ENCODE results near the gene ZDHHC8.

Gene ZDHHC8, protein sequence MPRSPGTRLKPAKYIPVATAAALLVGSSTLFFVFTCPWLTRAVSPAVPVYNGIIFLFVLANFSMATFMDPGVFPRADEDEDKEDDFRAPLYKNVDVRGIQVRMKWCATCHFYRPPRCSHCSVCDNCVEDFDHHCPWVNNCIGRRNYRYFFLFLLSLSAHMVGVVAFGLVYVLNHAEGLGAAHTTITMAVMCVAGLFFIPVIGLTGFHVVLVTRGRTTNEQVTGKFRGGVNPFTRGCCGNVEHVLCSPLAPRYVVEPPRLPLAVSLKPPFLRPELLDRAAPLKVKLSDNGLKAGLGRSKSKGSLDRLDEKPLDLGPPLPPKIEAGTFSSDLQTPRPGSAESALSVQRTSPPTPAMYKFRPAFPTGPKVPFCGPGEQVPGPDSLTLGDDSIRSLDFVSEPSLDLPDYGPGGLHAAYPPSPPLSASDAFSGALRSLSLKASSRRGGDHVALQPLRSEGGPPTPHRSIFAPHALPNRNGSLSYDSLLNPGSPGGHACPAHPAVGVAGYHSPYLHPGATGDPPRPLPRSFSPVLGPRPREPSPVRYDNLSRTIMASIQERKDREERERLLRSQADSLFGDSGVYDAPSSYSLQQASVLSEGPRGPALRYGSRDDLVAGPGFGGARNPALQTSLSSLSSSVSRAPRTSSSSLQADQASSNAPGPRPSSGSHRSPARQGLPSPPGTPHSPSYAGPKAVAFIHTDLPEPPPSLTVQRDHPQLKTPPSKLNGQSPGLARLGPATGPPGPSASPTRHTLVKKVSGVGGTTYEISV

DNA sequence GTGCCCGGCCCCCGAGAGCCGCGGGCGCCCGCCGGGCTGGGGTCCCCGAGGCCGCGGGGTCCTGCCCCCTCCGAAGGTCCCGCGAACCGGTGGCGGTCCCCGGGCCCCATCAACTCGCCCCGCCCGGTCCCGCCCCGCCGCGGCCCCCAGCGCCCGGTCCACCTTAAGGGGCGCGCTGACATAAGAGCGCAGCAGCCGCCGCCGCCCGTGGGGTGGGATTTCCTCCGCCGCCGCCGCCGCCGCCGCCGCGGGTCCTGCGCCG, at the start of gene ZDHHC8:
ZDHHC8 (plus strand) TSS at position 208 of the 262 bp plus-strand sequence. CDS start 144 bp downstream, outside the sequence.
- Histone ChIP-seq H3K36me3 (ENCODE audit: control insufficient read depth, insufficient read depth, low read length) (no peaks in the 10 kb centered on the region), H3K4me1 (ENCODE audit: control insufficient read depth, insufficient read depth, low read length) (peaks cover 24% of the 10 kb centered on the region)

DNA sequence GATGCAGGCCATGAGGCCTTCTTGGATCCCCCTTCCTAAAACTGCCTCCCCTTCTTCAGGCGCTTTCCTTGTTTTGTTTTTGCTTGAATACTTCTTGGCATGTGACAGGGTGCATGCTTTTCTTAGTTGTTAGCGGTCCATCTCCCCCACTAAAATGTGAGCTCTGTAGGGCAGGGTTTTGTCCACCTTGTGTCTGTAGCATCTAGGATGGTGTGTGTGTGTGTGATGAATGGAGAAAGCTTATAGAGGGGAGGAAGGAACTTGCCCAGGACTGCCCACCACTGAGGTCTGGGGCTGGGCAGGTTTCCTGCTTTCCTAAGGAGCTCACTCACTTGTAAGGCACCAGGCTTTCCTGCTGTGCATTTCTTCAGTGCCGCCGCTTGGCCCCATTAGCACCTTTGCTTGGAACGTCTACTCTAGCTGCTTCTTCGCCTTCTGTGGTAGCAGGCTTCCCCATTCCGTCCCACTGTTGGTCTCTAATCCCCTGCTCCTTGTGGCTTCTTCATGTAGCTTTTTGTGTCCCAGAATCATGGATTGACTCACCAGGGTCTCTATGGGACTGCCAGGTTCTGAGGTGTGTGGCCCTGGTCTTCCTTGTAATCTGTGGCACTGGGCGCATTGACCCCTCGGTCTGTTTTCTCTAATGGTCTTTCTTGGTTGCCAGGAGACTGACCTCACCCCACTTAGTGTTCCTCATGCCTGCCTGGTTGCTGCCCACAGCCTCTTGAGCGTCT, 48.3 kb upstream of the ZDHHC8 start:
- Histone ChIP-seq H3K4me1 (ENCODE audit: control insufficient read depth, insufficient read depth, low read length) (peaks cover 30% of the 10 kb centered on the region), H3K9ac (ENCODE audit: low read length) (no peak overlapping the region), H3K27me3 (ENCODE audit: control insufficient read depth, insufficient read depth, low read length) (no peaks in the 10 kb centered on the region), H3K36me3 (ENCODE audit: control insufficient read depth, insufficient read depth, low read length) (peaks cover 10% of the 10 kb centered on the region), H3K9me3 (ENCODE audit: control insufficient read depth, low read length) (no peaks in the 10 kb centered on the region), H3K4me3 (ENCODE audit: low read length) (no peak overlapping the region)

More for the DNA sequence above, at the start of gene ZDHHC8:
- H3K9me3 ChIP-seq (ENCODE audit: control insufficient read depth, low read length): no peaks in the 10 kb centered on the region
- peak within 1 kb of the TSS; percentile 68 for H3K9ac ChIP-seq (ENCODE audit: low read length)
- peak within 1 kb of the TSS; percentile 31 for H3K4me3 ChIP-seq (ENCODE audit: low read length)
- no peaks in the 10 kb centered on the region for H3K27me3 ChIP-seq (ENCODE audit: control insufficient read depth, insufficient read depth, low read length)

DNA sequence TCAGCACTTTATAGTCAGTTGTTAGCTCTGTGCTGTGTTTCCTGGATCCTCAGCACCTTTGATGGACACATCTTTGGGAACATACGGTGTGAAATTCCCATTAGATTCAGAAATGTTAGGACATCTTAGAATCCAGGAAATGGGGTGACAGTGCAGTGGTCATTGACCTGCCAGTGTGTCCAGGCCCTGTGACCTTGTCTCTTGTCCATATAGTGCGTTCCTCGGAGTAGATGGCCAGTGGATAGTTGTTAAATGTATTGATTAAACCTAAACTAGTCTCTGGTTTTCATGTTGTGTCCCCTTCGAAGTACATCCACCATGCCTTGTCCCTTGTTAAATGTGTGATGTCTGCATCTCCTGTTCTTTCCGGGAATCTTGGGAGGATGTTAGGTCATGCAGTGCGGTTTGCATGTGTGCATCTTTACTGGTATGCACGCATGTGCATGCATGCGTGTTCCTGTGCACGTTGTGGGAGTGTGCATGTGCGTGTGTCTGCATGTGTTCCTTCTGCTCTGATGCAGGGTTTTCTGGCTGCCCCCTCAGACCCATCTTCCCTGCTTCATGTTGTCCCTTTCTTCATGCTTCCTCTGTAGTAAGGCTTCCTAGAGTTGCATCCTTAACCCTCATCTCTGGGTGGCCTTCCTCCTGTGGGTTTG, 47.6 kb upstream of the ZDHHC8 start:
- no peaks in the 10 kb centered on the region for H3K9me3 ChIP-seq (ENCODE audit: control insufficient read depth, low read length)
- H3K27me3 ChIP-seq (ENCODE audit: control insufficient read depth, insufficient read depth, low read length): no peaks in the 10 kb centered on the region
- no peak overlapping the region for H3K4me3 ChIP-seq (ENCODE audit: low read length)
- H3K9ac ChIP-seq (ENCODE audit: low read length): no peak overlapping the region
- H3K4me1 ChIP-seq (ENCODE audit: control insufficient read depth, insufficient read depth, low read length): peaks cover 30% of the 10 kb centered on the region
- H3K36me3 ChIP-seq (ENCODE audit: control insufficient read depth, insufficient read depth, low read length): peaks cover 11% of the 10 kb centered on the region

DNA sequence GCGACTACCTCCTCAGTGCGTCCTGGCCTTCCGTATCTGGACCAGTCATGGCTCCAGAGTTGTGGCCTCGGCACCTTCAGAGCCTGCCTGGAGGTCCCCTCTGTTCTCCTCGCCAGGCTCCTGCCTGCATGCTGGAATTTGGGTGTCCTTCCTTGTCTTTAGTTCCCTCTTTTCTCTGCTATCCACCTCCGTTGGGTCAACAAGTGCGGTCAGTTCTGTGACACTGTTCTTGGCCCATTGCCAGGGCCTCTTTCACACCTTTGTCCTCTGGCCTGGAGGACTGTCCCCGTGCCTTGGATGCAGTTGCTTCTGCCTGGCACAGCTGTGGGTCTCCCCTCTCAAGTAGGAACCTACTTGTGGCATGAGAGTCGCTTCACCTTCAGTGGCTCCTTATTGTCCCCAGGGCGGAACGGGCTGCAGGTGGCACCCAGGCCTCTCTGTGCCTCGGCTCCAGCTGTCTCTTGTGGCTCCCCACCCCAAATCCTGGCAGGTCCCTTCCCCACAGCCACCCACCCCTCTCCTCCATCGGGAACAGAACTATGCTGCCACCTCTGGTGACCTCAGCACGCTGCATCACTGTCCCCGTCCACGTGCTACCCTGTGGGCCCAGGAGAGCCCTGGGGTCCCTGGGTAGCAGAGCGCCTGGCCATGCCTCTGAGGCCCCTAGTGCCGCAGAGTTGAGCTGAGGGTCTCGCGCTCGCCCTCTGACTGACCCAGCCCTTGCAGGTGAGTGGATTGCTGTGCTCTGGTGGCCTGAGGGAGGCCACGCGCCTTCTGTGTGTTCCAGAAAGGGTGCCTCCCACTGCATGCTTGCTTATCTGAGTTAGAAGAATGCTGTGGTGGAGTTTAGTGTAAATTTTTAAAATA, 46.8 kb upstream of the ZDHHC8 start:
- Histone ChIP-seq H3K9ac (ENCODE audit: low read length) (no peak overlapping the region), H3K4me1 (ENCODE audit: control insufficient read depth, insufficient read depth, low read length) (peaks cover 30% of the 10 kb centered on the region), H3K36me3 (ENCODE audit: control insufficient read depth, insufficient read depth, low read length) (peaks cover 16% of the 10 kb centered on the region), H3K27me3 (ENCODE audit: control insufficient read depth, insufficient read depth, low read length) (no peaks in the 10 kb centered on the region), H3K4me3 (ENCODE audit: low read length) (no peak overlapping the region), H3K9me3 (ENCODE audit: control insufficient read depth, low read length) (no peaks in the 10 kb centered on the region)

DNA sequence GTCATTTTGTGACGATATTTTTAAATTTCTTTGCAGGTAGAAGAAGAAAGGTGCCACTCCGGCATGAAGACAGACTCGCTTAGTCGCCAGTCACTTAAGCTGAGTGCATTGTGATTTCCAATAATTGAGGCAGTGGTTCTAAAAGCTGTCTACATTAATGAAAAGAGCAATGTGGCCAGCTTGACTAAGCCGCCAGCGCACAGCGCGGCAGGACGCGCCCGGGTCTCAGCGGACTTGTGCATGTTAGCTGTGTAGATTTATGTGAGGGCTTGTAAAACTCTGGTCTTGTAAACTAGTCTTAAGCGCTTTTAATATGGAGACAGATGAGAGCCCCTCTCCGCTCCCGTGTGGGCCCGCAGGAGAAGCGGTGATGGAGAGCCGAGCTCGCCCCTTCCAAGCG, 46.0 kb upstream of the ZDHHC8 start:
- Histone ChIP-seq H3K36me3 (ENCODE audit: control insufficient read depth, insufficient read depth, low read length) (peaks cover 23% of the 10 kb centered on the region), H3K4me3 (ENCODE audit: low read length) (no peak overlapping the region), H3K9me3 (ENCODE audit: control insufficient read depth, low read length) (no peaks in the 10 kb centered on the region), H3K9ac (ENCODE audit: low read length) (no peak overlapping the region), H3K4me1 (ENCODE audit: control insufficient read depth, insufficient read depth, low read length) (peaks cover 30% of the 10 kb centered on the region), H3K27me3 (ENCODE audit: control insufficient read depth, insufficient read depth, low read length) (no peaks in the 10 kb centered on the region)

DNA sequence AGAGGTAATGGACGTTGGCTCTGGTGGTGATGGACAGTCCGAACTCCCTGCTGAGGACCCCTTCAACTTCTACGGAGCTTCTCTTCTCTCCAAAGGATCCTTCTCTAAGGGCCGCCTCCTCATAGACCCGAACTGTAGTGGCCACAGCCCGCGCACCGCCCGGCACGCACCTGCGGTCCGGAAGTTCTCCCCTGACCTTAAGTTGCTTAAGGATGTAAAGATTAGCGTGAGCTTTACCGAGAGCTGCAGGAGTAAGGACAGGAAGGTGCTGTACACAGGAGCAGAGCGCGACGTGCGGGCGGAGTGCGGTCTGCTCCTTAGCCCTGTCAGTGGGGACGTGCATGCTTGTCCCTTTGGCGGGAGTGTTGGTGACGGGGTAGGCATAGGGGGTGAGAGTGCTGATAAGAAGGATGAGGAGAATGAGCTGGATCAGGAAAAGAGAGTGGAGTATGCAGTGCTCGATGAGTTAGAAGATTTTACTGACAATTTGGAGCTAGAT, 45.5 kb upstream of the ZDHHC8 start:
- Histone ChIP-seq H3K36me3 (ENCODE audit: control insufficient read depth, insufficient read depth, low read length) (peaks cover 24% of the 10 kb centered on the region), H3K9ac (ENCODE audit: low read length) (no peak overlapping the region), H3K4me3 (ENCODE audit: low read length) (no peak overlapping the region), H3K4me1 (ENCODE audit: control insufficient read depth, insufficient read depth, low read length) (peaks cover 25% of the 10 kb centered on the region), H3K9me3 (ENCODE audit: control insufficient read depth, low read length) (no peaks in the 10 kb centered on the region), H3K27me3 (ENCODE audit: control insufficient read depth, insufficient read depth, low read length) (no peaks in the 10 kb centered on the region)

DNA sequence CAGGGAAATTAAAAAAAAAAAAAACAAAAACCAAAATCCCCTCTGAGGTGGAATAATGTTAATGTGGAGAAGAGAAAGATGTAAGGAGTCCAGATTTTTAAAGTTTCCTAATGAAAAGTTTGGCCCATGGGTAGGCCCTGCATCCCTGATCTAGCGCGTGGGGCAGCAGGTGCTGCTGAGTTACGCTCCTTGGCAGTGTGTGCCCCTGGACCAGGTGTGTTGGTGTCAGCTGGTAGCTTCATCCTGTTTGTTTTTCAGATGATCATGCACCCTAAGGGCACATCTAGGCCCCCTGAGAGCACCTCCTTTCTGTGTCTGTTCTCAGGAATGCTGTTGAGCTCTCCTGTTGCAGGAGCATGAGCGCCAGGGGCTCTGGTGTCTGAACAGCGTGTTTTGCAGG, 44.8 kb upstream of the ZDHHC8 start:
- no peak overlapping the region for H3K9ac ChIP-seq (ENCODE audit: low read length)
- H3K36me3 ChIP-seq (ENCODE audit: control insufficient read depth, insufficient read depth, low read length): peaks cover 30% of the 10 kb centered on the region
- H3K4me3 ChIP-seq (ENCODE audit: low read length): no peak overlapping the region
- H3K9me3 ChIP-seq (ENCODE audit: control insufficient read depth, low read length): no peaks in the 10 kb centered on the region
- no peaks in the 10 kb centered on the region for H3K27me3 ChIP-seq (ENCODE audit: control insufficient read depth, insufficient read depth, low read length)
- H3K4me1 ChIP-seq (ENCODE audit: control insufficient read depth, insufficient read depth, low read length): peaks cover 19% of the 10 kb centered on the region

DNA sequence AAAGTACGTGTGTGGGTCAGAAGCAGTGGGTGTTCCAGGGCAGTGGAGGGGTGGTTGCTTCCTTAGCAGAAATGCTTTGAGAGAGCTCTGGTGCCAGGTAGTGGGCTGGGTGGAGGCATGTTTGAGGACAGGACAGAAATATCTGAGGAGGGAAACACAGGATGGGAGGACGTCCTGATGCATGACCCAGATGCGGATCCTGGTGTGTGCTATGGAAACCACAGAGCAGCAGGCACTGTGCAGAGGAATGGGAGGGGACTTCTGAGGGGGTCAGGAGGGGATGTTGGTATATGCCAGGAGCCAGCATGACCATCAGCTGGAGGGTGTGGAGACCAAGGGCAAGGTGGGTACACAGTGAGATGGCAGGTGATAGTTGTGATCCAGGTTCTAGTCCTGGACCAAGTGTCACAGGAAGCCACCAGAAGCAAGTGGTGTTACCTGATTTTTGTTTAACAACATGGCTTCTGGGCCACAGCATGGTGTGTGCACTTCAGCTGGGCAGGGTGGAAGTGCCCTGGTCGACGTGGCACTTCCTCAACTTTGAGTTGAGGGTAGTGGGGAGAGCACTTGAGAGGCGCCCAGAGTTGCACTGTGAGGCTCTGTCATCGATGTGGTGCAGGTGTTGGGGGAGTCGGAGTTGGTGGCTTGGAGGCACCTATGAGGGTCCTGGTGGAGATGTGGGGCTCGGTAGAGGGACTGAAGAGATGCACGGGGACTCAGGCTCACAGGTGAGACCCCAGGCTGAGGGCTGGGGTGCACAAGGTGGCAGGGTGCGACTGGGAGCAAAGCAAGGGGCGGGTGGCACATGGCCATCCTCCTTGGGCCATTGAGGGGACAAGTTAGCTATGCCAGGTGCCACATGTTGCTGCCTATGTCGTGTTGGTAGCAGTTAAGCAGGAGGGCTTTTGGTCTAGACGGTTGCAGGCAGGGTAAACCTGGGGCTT, 44.0 kb upstream of the ZDHHC8 start:
- Histone ChIP-seq H3K9me3 (ENCODE audit: control insufficient read depth, low read length) (no peaks in the 10 kb centered on the region), H3K4me3 (ENCODE audit: low read length) (no peak overlapping the region), H3K27me3 (ENCODE audit: control insufficient read depth, insufficient read depth, low read length) (no peaks in the 10 kb centered on the region), H3K9ac (ENCODE audit: low read length) (no peak overlapping the region), H3K4me1 (ENCODE audit: control insufficient read depth, insufficient read depth, low read length) (peaks cover 18% of the 10 kb centered on the region), H3K36me3 (ENCODE audit: control insufficient read depth, insufficient read depth, low read length) (peaks cover 32% of the 10 kb centered on the region)

DNA sequence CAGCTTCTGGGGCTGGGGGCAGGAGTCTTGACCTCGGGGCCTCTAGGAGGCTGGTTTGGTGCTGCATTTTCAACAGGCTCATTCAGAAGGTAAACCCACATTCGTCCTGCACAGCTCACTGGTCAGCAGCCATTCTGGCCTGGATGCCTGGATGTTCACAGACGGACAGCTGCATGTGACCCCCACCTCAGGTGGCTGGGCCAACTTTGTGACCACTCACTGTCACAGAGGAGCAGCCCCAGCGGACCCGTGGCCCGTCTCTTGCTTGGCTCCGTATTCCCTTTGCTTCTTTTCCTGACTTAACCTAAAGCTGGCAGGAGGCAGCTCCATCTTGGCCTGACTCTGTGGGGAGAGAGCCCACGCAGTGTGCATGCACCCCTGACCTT, 43.3 kb upstream of the ZDHHC8 start:
- Histone ChIP-seq H3K4me1 (ENCODE audit: control insufficient read depth, insufficient read depth, low read length) (peaks cover 12% of the 10 kb centered on the region), H3K36me3 (ENCODE audit: control insufficient read depth, insufficient read depth, low read length) (peaks cover 32% of the 10 kb centered on the region), H3K9me3 (ENCODE audit: control insufficient read depth, low read length) (no peaks in the 10 kb centered on the region), H3K27me3 (ENCODE audit: control insufficient read depth, insufficient read depth, low read length) (no peaks in the 10 kb centered on the region), H3K9ac (ENCODE audit: low read length) (no peak overlapping the region), H3K4me3 (ENCODE audit: low read length) (no peak overlapping the region)

DNA sequence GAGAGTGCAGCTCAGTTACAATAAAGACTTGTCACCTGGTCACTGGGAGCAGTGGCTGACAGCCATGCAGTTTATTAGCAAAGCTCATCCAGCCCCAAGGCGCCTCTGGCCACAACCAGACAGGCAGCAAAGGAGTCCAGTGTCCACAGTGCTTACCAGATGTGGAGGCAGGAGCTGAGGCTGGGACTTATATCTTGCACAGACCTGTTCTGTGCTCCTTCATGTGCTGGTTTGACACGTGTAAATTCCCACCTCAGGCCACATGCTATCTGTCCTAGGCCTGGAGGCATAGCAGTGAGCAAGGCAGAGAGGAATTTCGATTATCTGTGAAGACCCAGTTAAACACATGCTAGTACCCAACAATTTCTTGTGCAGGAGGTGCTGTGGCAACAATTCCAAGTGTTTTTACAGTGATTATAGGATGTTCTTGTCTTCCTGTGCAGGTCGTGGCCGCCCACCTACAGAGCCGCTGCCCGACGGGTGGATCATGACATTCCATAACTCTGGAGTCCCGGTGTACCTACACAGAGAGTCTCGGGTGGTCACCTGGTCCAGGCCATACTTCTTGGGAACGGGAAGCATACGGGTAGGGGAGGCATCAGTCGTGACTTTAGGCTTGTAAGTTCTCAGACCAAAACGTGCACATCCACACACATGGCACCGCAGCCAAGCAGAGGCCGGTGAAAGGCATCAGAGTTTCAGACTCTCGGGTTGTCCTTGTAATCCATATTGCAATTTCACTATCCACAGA, 42.2 kb upstream of the ZDHHC8 start:
- Histone ChIP-seq H3K27me3 (ENCODE audit: control insufficient read depth, insufficient read depth, low read length) (no peaks in the 10 kb centered on the region), H3K9me3 (ENCODE audit: control insufficient read depth, low read length) (no peaks in the 10 kb centered on the region), H3K4me1 (ENCODE audit: control insufficient read depth, insufficient read depth, low read length) (peaks cover 8% of the 10 kb centered on the region), H3K36me3 (ENCODE audit: control insufficient read depth, insufficient read depth, low read length) (peaks cover 37% of the 10 kb centered on the region), H3K9ac (ENCODE audit: low read length) (no peak overlapping the region), H3K4me3 (ENCODE audit: low read length) (no peak overlapping the region)
